GM19240 (cell line): ENCODE results near the gene TLCD4.

Experiments used
- DNase-seq: peaks from one replicate; pipeline ENCODE4 v3.0.0; 2011; ENCODE audit warnings: low spot score; ENCODE audit not compliant: insufficient read length

Gene TLCD4

GRCh38 chr1:95094923-95095322, 22.2 kb upstream of the TLCD4 start:
- DNase-seq: no peak

- DNase-seq: no peak
Observed at GRCh38 chr1:95095833-95096217, 21.3 kb upstream of the TLCD4 start.

- no peak for DNase-seq
Observed at GRCh38 chr1:95096218-95096841, 20.8 kb upstream of the TLCD4 start.

GRCh38 chr1:95097426-95097825, 19.7 kb upstream of the TLCD4 start:
- no peak for DNase-seq

GRCh38 chr1:95098196-95098595, 19.0 kb upstream of the TLCD4 start:
- no peak for DNase-seq

GRCh38 chr1:95108792-95109191, 8.4 kb upstream of the TLCD4 start:
- no peak for DNase-seq

- DNase-seq: no peak
Observed at GRCh38 chr1:95111014-95111413, 6.1 kb upstream of the TLCD4 start.

GRCh38 chr1:95113684-95114083, 3.5 kb upstream of the TLCD4 start:
- DNase-seq: no peak

- DNase-seq: no peak
Observed at GRCh38 chr1:95115708-95116137, 1.4 kb upstream of the TLCD4 start.

GRCh38 chr1:95116580-95117206, 462 bp upstream of the TLCD4 start:
- no peak for DNase-seq

GRCh38 chr1:95118067-95118499, 928 bp downstream of the TLCD4 start:
- no peak for DNase-seq

- no peak for DNase-seq
Observed at GRCh38 chr1:95118710-95119109, 1.6 kb downstream of the TLCD4 start.

GRCh38 chr1:95119273-95119672, 2.1 kb downstream of the TLCD4 start:
- no peak for DNase-seq

- DNase-seq: no peak
Observed at GRCh38 chr1:95122151-95122697, 5.1 kb downstream of the TLCD4 start.

GRCh38 chr1:95124342-95124741, 7.2 kb downstream of the TLCD4 start:
- DNase-seq: no peak

GRCh38 chr1:95126366-95126765, 9.2 kb downstream of the TLCD4 start:
- no peak for DNase-seq

- DNase-seq: no peak
Observed at GRCh38 chr1:95126846-95127245, 9.7 kb downstream of the TLCD4 start.

- DNase-seq: no peak
Observed at GRCh38 chr1:95127380-95127779, 10.2 kb downstream of the TLCD4 start.

GRCh38 chr1:95132762-95133161, 15.6 kb downstream of the TLCD4 start:
- DNase-seq: no peak

- no peak for DNase-seq
Observed at GRCh38 chr1:95133687-95134086, 16.5 kb downstream of the TLCD4 start.

GRCh38 chr1:95138223-95138622, 21.1 kb downstream of the TLCD4 start:
- DNase-seq: no peak

GRCh38 chr1:95139039-95139438, 21.9 kb downstream of the TLCD4 start:
- no peak for DNase-seq

GRCh38 chr1:95140791-95141190, 23.6 kb downstream of the TLCD4 start:
- no peak for DNase-seq
